C4-2B (cell line): ENCODE results near the gene CAPN13.

Experiments
- H3K27ac ChIP-seq: fragments of 450-650 bp; 2 replicates; pipeline ENCODE4 v1.5.1; 2017
- ZFX ChIP-seq: fragments of 450-650 bp; IDR thresholded peaks from 2 replicates; pipeline ENCODE4 v1.6.1; 2017
- TF ChIP-seq, protein P1 (sequence below): fragments of 450-650 bp; conservative IDR thresholded peaks from 2 replicates; pipeline ENCODE4 v1.5.1; 2017; ENCODE audit warnings: mild to moderate bottlenecking

The CAPN13 gene

DNA sequence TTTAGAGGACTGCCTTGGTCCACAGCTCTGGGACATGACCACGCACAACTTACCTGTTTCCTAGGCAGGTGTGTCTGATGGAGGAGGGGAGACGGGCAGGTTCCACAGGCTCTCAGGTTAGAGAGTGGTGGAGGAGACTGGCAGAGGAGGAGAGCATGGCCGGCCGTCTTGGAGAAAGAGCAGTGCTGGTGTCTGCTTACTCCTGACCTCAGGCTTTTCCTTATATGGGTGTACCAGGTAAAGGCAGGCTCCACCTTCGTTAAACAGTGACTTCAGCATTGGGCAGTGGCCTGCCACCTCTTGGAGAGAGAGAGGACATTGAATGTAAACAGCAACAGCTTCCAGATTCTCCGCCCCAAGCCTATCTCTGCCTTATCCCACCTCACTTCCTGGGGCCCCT is at the start of gene CAPN13:
Gene CAPN13 (minus strand): TSS at position 198 of the 400 bp plus-strand sequence. CDS start 20,121 bp downstream, outside the sequence.
- H3K27ac ChIP-seq = peak within 1 kb of the TSS; percentile 65
- TF ChIP-seq, protein P1, sequence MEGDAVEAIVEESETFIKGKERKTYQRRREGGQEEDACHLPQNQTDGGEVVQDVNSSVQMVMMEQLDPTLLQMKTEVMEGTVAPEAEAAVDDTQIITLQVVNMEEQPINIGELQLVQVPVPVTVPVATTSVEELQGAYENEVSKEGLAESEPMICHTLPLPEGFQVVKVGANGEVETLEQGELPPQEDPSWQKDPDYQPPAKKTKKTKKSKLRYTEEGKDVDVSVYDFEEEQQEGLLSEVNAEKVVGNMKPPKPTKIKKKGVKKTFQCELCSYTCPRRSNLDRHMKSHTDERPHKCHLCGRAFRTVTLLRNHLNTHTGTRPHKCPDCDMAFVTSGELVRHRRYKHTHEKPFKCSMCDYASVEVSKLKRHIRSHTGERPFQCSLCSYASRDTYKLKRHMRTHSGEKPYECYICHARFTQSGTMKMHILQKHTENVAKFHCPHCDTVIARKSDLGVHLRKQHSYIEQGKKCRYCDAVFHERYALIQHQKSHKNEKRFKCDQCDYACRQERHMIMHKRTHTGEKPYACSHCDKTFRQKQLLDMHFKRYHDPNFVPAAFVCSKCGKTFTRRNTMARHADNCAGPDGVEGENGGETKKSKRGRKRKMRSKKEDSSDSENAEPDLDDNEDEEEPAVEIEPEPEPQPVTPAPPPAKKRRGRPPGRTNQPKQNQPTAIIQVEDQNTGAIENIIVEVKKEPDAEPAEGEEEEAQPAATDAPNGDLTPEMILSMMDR = peak; percentile 38
- no peak for TF ChIP-seq ZFX

GRCh38 chr2:30847841-30848240 is 40.6 kb upstream of the CAPN13 start:
- no peak overlapping the region for H3K27ac ChIP-seq
- no peak for TF ChIP-seq ZFX
- TF ChIP-seq, protein P1 = no peak

GRCh38 chr2:30847329-30847728 is 40.1 kb upstream of the CAPN13 start:
- TF ChIP-seq, protein P1 = no peak
- no peak for TF ChIP-seq ZFX
- no peak overlapping the region for H3K27ac ChIP-seq

DNA sequence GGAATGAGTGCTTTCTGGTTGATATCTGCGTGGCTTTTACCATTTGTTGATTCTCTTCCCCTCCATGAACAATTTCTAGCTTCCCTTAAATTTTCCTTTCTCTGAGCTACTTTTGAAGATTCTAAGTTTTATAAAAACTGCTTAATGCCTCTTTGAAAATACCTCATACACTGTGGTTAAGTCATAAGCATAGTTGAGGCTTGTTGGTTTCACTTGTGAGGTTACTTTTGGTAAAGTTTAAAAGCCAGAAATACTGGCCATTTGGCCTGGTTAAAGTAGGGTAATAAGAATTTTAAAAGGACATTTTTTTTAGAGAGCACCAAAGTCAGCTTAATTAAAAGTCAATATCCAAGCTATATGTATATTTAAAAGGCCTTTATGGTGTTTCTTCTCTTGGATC is 21.3 kb upstream of the CAPN13 start:
- TF ChIP-seq, protein P1 = no peak
- TF ChIP-seq ZFX = no peak
- H3K27ac ChIP-seq = no peak overlapping the region

DNA sequence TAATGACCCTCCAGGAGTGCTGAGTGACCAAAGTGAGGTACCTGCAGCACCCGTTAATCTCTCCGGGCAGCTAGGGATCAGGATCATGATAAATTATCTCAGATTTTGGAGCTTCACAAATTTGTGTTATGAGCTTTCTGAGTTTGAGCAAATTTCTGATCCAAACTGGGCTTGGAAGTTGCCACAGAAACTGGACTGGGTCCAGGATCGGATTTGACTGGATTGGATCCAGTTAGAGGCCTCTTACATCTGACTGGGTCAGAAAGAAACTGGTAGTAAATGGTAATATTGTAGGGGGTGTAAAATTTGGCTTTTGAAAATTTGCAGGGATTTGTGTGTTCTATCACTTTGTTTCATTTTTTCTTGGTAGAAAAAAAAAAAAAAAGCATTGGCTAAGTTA is 19.7 kb upstream of the CAPN13 start:
- H3K27ac ChIP-seq = no peak overlapping the region

DNA sequence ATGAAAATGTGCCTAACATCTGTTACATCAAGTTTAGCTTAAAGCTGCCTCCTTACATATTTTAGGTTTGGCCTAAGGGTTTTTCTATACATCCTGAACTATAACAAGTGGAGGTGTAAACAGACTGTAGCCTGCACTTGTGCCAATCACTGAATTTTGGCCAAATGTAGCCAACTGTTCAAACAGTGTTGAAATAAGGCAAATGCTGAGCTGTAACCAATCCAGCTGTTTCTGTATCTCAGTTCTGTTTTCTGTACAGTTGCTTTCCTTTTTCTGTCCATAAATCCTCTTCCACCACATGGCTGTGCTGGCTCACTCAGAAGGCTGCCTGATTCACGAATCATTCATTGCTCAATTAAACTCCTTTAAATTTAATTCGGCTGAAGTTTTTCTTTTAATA is 19.2 kb upstream of the CAPN13 start:
- H3K27ac ChIP-seq = no peak overlapping the region
- TF ChIP-seq ZFX = no peak
- TF ChIP-seq, protein P1 = no peak

More for the DNA sequence above, 19.7 kb upstream of the CAPN13 start:
- no peak for TF ChIP-seq ZFX
- TF ChIP-seq, protein P1 = no peak

DNA sequence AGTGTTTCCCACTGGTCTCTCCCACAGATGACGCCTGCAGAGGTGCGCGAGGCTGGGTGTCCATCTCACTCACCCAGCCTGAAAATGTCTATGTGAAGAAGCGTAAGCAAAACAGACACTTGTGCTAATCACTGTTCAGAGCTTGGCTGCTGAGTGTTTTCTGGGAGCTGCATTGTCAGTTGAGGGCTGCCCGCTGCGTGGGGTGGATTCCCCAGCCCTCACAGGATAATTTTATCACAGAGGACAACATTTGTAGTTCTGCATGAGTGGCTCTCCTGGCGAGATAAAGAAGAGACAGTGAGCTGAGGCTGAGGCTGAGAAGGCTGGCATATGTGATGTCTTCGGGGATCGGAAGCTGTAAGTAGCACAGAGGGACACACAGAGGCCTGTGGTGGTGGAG is 16.2 kb upstream of the CAPN13 start:
- H3K27ac ChIP-seq = no peak overlapping the region
- TF ChIP-seq ZFX = no peak
- TF ChIP-seq, protein P1 = no peak
